ENCODE data around the gene SERPINA10. TPM values are rescaled to one million over a fixed set of nuclear protein-coding genes. Genes with fewer than 3 reads are reported as not detected.

Gene SERPINA10
- total RNA-seq, 1 donor from 2014 or later: not detected

DNA sequence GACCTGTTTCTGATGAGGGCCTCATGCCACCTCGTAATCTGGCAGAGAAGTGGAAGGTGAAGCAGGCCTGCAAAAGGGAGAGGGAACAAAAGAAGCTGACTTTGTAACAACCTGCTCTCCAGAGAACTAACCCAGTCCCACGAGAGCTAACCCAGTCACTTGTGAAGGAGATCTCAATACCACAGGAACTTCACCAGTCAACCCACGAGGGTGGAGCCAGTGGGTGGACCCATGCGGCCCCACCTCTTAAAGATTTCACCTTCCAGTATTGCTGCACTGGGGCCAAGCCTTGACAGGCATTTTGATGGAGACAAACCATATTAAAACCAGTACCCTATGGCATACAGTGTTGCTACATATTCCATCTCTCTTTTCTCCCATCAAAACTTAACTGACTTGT is 55.1 kb downstream of the SERPINA10 start:
- DNase-seq (ENCODE audit: low spot score): no peak

GRCh38 chr14:94237046-94237445 is 56.0 kb downstream of the SERPINA10 start:
- DNase-seq (ENCODE audit: low spot score): no peak
- Mint-ChIP-seq H3K27ac (no peak overlapping the region), H3K9me3 (no peaks in the 10 kb centered on the region), H3K36me3 (ENCODE audit: low read depth) (no peaks in the 10 kb centered on the region), H3K4me3 (ENCODE audit: low read depth) (no peak overlapping the region), H3K27me3 (ENCODE audit: low read depth) (no peaks in the 10 kb centered on the region), H3K4me1 (ENCODE audit: low read depth) (peaks cover 12% of the 10 kb centered on the region)
- intact Hi-C loops (cut with micrococcal nuclease): no loop called here

More for the DNA sequence above, 55.1 kb downstream of the SERPINA10 start:
- Mint-ChIP-seq H3K27ac (no peak overlapping the region), H3K36me3 (ENCODE audit: low read depth) (no peaks in the 10 kb centered on the region), H3K9me3 (no peaks in the 10 kb centered on the region), H3K4me1 (ENCODE audit: low read depth) (peaks cover 12% of the 10 kb centered on the region), H3K27me3 (ENCODE audit: low read depth) (no peaks in the 10 kb centered on the region), H3K4me3 (ENCODE audit: low read depth) (no peak overlapping the region)
- intact Hi-C loops (cut with micrococcal nuclease): no loop called here

Other genes starting within 250 kb of the SERPINA10 start
- 276 and 277 TPM in 2 replicates for gene DDX24, start 212.1 kb downstream of the SERPINA10 start, total RNA-seq
- 27.7 and 31.2 TPM in 2 replicates for gene IFI27L1, start 212.0 kb downstream of the SERPINA10 start, total RNA-seq
- gene IFI27, start 182.5 kb downstream of the SERPINA10 start, total RNA-seq: 2.1 and 5.2 TPM in 2 replicates
- 47.4 and 48.8 TPM in 2 replicates for gene IFI27L2, start 163.7 kb downstream of the SERPINA10 start, total RNA-seq
- 1.2 and 1.8 TPM in 2 replicates for gene PPP4R4, start 118.9 kb downstream of the SERPINA10 start, total RNA-seq
- gene SERPINA6, start 30.1 kb upstream of the SERPINA10 start, total RNA-seq: not detected in 2 replicates
- not detected in 2 replicates for gene SERPINA2, start 73.4 kb upstream of the SERPINA10 start, total RNA-seq
- 1.1 and 1.3 TPM in 2 replicates for gene SERPINA1, start 95.3 kb upstream of the SERPINA10 start, total RNA-seq
- not detected in 2 replicates for gene SERPINA11, start 159.5 kb upstream of the SERPINA10 start, total RNA-seq
- gene SERPINA9, start 182.9 kb upstream of the SERPINA10 start, total RNA-seq: not detected in 2 replicates
- gene SERPINA12, start 216.2 kb upstream of the SERPINA10 start, total RNA-seq: not detected in 2 replicates

Measured in activated T-helper 2 cell treated with anti-CD3 and anti-CD28 coated beads, Interferon-gamma antibody, Interleukin-2, Interleukin-4, amounts not matched to agents 10 μg/mL and 5 μg/mL and 100 μg/mL, durations not matched to agents 14 hours and 24 hours and 36 hours (primary cell).